Mononuclear cell (primary cell): Measurements from ENCODE around the gene ZNF319. TPM values are rescaled to one million over a fixed set of nuclear protein-coding genes. Genes with fewer than 3 reads are reported as not detected.

Experiments
- H3K27me3 ChIP-seq: 2 replicates; pipeline ENCODE4 v1.6.0; 2011; ENCODE audit warnings: low read length, control low read depth; ENCODE audit not compliant: insufficient read depth
- H3K4me1 ChIP-seq: 2 replicates; pipeline ENCODE4 v1.5.1; 2011; ENCODE audit warnings: mild to moderate bottlenecking, low read length, control low read depth; ENCODE audit not compliant: insufficient read depth
- H3K4me3 ChIP-seq: 2 replicates; pipeline ENCODE4 v1.5.1; 2011; ENCODE audit warnings: mild to moderate bottlenecking, low read length, moderate library complexity
- H3K9me3 ChIP-seq: 2 replicates; pipeline ENCODE4 v1.5.1; 2011; ENCODE audit warnings: low read depth, mild to moderate bottlenecking, control low read depth, low read length
- total RNA-seq: library from RNA; depleted of rRNA; stranded (reverse); fragments of >200 nt; gene quantifications from one replicate; pipeline ENCODE4 v1.2.3, GENCODE V29; 2012

ZNF319 gene
- total RNA-seq, 1 donor = 5.7 TPM

GRCh38 chr16:58028541-58029070, 28.1 kb upstream of the ZNF319 start:
- H3K4me3 ChIP-seq = no peak overlapping the region
- peaks cover 15% of the 10 kb centered on the region for H3K27me3 ChIP-seq
- no peaks in the 10 kb centered on the region for H3K9me3 ChIP-seq
- peaks cover 29% of the 10 kb centered on the region for H3K4me1 ChIP-seq

- no peak overlapping the region for H3K4me3 ChIP-seq
- H3K9me3 ChIP-seq = no peaks in the 10 kb centered on the region
- peaks cover 15% of the 10 kb centered on the region for H3K27me3 ChIP-seq
- peaks cover 29% of the 10 kb centered on the region for H3K4me1 ChIP-seq
Measured at GRCh38 chr16:58027916-58028455, 27.5 kb upstream of the ZNF319 start.

- Histone ChIP-seq H3K27me3 (peaks cover 15% of the 10 kb centered on the region), H3K4me1 (peaks cover 29% of the 10 kb centered on the region), H3K9me3 (no peaks in the 10 kb centered on the region), H3K4me3 (no peak overlapping the region)
Measured at GRCh38 chr16:58027161-58027915, 26.9 kb upstream of the ZNF319 start.

- Histone ChIP-seq H3K4me3 (no peak overlapping the region), H3K4me1 (peaks cover 29% of the 10 kb centered on the region), H3K27me3 (peaks cover 15% of the 10 kb centered on the region), H3K9me3 (no peaks in the 10 kb centered on the region)
Measured at GRCh38 chr16:58026705-58027160, 26.3 kb upstream of the ZNF319 start.

- peaks cover 15% of the 10 kb centered on the region for H3K27me3 ChIP-seq
- H3K4me1 ChIP-seq = peaks cover 29% of the 10 kb centered on the region
- H3K9me3 ChIP-seq = no peaks in the 10 kb centered on the region
- peak overlapping the region; percentile 45 for H3K4me3 ChIP-seq
Measured at GRCh38 chr16:58026139-58026704, 25.8 kb upstream of the ZNF319 start.

GRCh38 chr16:58025351-58026138, 25.1 kb upstream of the ZNF319 start, which contains the start of gene MMP15:
MMP15 (plus strand) TSS chr16:58025754; CDS start chr16:58026351, 597 bp downstream.
- Histone ChIP-seq H3K4me3 (peak within 1 kb of the TSS; percentile 45), H3K4me1 (peaks cover 30% of the 10 kb centered on the region), H3K9me3 (no peaks in the 10 kb centered on the region), H3K27me3 (peaks cover 15% of the 10 kb centered on the region)

- peak overlapping the region; percentile 45 for H3K4me3 ChIP-seq
Measured at GRCh38 chr16:58024486-58025350, 24.2 kb upstream of the ZNF319 start.

GRCh38 chr16:58022601-58023371, 22.3 kb upstream of the ZNF319 start:
- peaks cover 39% of the 10 kb centered on the region for H3K4me1 ChIP-seq
- H3K4me3 ChIP-seq = no peak overlapping the region
- H3K27me3 ChIP-seq = peaks cover 12% of the 10 kb centered on the region
- H3K9me3 ChIP-seq = no peaks in the 10 kb centered on the region

More at GRCh38 chr16:58024486-58025350, 24.2 kb upstream of the ZNF319 start:
- Histone ChIP-seq H3K9me3 (no peaks in the 10 kb centered on the region), H3K27me3 (peaks cover 15% of the 10 kb centered on the region), H3K4me1 (peaks cover 39% of the 10 kb centered on the region)

- peaks cover 7% of the 10 kb centered on the region for H3K27me3 ChIP-seq
- H3K9me3 ChIP-seq = no peaks in the 10 kb centered on the region
- H3K4me1 ChIP-seq = peaks cover 34% of the 10 kb centered on the region
- H3K4me3 ChIP-seq = no peak overlapping the region
Measured at GRCh38 chr16:58021661-58022551, 21.4 kb upstream of the ZNF319 start.

- no peaks in the 10 kb centered on the region for H3K9me3 ChIP-seq
- H3K4me3 ChIP-seq = no peak overlapping the region
- H3K4me1 ChIP-seq = peaks cover 24% of the 10 kb centered on the region
- H3K27me3 ChIP-seq = no peaks in the 10 kb centered on the region
Measured at GRCh38 chr16:58020628-58021521, 20.4 kb upstream of the ZNF319 start.

GRCh38 chr16:58019866-58020538, 19.5 kb upstream of the ZNF319 start:
- no peak overlapping the region for H3K4me3 ChIP-seq
- no peaks in the 10 kb centered on the region for H3K27me3 ChIP-seq
- H3K4me1 ChIP-seq = peaks cover 18% of the 10 kb centered on the region
- no peaks in the 10 kb centered on the region for H3K9me3 ChIP-seq
